ENCODE measurements around the gene ZDHHC1. TPM values are rescaled to one million over a fixed set of nuclear protein-coding genes. Genes with fewer than 3 reads are reported as not detected.

Gene ZDHHC1, protein sequence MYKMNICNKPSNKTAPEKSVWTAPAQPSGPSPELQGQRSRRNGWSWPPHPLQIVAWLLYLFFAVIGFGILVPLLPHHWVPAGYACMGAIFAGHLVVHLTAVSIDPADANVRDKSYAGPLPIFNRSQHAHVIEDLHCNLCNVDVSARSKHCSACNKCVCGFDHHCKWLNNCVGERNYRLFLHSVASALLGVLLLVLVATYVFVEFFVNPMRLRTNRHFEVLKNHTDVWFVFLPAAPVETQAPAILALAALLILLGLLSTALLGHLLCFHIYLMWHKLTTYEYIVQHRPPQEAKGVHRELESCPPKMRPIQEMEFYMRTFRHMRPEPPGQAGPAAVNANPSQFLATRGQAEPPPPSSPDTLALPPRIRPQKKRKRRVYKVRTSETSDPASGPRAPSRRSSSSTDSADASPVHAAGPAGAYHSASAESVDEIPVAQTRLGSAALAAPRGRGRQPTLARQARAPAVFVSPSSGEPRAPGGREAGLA
- total RNA-seq = 1 to 10 TPM; 7.9 to 8.7 TPM

GRCh38 chr16:67415872-67416793, at the start of gene ZDHHC1:
Gene ZDHHC1, minus strand, starts transcription at chr16:67416477. Its CDS starts 8,702 bp downstream, at chr16:67407775.
- intact Hi-C loops (cut with DNase I) = loop anchor here (10.0 kb wide), 1 partner anchor 131 kb away; no protein-coding TSS in a partner anchor
- TF ChIP-seq, protein P1, sequence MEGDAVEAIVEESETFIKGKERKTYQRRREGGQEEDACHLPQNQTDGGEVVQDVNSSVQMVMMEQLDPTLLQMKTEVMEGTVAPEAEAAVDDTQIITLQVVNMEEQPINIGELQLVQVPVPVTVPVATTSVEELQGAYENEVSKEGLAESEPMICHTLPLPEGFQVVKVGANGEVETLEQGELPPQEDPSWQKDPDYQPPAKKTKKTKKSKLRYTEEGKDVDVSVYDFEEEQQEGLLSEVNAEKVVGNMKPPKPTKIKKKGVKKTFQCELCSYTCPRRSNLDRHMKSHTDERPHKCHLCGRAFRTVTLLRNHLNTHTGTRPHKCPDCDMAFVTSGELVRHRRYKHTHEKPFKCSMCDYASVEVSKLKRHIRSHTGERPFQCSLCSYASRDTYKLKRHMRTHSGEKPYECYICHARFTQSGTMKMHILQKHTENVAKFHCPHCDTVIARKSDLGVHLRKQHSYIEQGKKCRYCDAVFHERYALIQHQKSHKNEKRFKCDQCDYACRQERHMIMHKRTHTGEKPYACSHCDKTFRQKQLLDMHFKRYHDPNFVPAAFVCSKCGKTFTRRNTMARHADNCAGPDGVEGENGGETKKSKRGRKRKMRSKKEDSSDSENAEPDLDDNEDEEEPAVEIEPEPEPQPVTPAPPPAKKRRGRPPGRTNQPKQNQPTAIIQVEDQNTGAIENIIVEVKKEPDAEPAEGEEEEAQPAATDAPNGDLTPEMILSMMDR (IDR thresholded peaks at IDR 0.05) = peak; percentile 61
- peak; percentile 73 for DNase-seq
- H3K27ac ChIP-seq = peak within 1 kb of the TSS; percentile 62
- H3K9ac ChIP-seq (ENCODE audit: low read depth in 2 of 2, low read length in 2 of 2) = peak within 1 kb of the TSS; percentile 84 to 98
- no peaks in the 10 kb centered on the region for H3K36me3 ChIP-seq
- H3K4me1 ChIP-seq = no peaks in the 10 kb centered on the region
- H3K9me3 ChIP-seq = no peaks in the 10 kb centered on the region
- peak within 1 kb of the TSS; percentile 77 for H3K4me3 ChIP-seq
- H3K27me3 ChIP-seq = no peaks in the 10 kb centered on the region

DNA sequence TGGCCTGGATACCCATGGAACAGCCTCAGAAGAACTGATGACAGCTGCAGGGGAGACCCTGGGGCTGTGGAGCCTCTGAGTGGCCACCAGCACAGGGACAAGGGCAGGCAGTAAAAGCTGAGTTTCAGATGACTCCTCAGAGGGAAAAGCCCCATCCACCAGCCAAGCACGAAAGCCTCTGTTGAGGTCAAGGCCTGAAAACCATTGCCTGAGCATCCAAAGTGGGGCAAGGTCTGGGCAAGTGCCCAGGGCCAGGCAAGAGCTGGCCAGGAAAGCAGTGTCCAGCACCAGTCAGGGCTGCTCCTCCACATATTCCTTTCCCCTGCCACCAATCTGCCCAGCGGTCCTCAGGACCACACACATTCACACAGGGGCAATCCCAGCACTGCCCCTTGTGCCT, 48.3 kb upstream of the ZDHHC1 start:
- H3K4me3 ChIP-seq = no peak overlapping the region
- H3K36me3 ChIP-seq = no peaks in the 10 kb centered on the region
- no peaks in the 10 kb centered on the region for H3K9me3 ChIP-seq
- peaks cover 31% of the 10 kb centered on the region for H3K4me1 ChIP-seq
- peak overlapping the region; percentile 92 for H3K27ac ChIP-seq
- peak overlapping the region in 1 of 2 donors; percentile 85 for H3K9ac ChIP-seq (ENCODE audit: low read depth in 2 of 2, low read length in 2 of 2)
- TF ChIP-seq, protein P1 (IDR thresholded peaks at IDR 0.05) = no peak
- no peak for DNase-seq
- intact Hi-C loops (cut with DNase I) = loop anchor here (2.0 kb wide), 1 partner anchor 36 kb away; no protein-coding TSS in a partner anchor
- H3K27me3 ChIP-seq = no peaks in the 10 kb centered on the region

DNA sequence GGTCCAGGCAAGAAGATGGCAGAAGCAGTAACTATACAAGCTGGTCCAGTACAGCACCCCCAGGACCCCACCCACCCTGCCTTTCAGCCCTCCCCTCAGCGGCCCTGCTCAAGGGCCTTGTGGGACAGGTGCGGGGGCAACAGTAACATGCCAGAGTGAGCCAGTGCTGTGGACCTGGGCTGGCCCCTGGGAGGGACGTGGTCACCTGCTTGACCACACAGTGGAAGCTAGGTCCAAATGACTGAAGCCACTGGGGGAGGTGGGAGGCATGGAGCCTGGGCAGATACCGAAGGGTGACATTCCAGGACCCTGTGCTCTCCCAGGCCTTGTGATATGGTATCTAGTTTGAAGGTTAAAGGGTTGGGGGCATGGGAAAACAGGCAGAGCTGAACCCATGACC, 47.4 kb upstream of the ZDHHC1 start:
- intact Hi-C loops (cut with DNase I) = loop anchor here (2.0 kb wide), 1 partner anchor 35 kb away; no protein-coding TSS in a partner anchor
- TF ChIP-seq, protein P1 (IDR thresholded peaks at IDR 0.05) = no peak
- H3K27ac ChIP-seq = peak overlapping the region; percentile 92
- no peaks in the 10 kb centered on the region for H3K36me3 ChIP-seq
- no peak overlapping the region for H3K4me3 ChIP-seq
- H3K27me3 ChIP-seq = no peaks in the 10 kb centered on the region
- H3K9me3 ChIP-seq = no peaks in the 10 kb centered on the region
- H3K4me1 ChIP-seq = peaks cover 38% of the 10 kb centered on the region
- DNase-seq = peak; percentile 20
- H3K9ac ChIP-seq (ENCODE audit: low read depth in 2 of 2, low read length in 2 of 2) = peak overlapping the region; percentile 52 to 85

GRCh38 chr16:67463059-67463458, 46.8 kb upstream of the ZDHHC1 start:
- Histone ChIP-seq H3K36me3 (no peaks in the 10 kb centered on the region), H3K9ac (ENCODE audit: low read depth in 2 of 2, low read length in 2 of 2) (peak overlapping the region; percentile 57 to 91), H3K4me1 (peaks cover 38% of the 10 kb centered on the region), H3K27me3 (no peaks in the 10 kb centered on the region), H3K4me3 (no peak overlapping the region), H3K9me3 (no peaks in the 10 kb centered on the region), H3K27ac (peak overlapping the region; percentile 92)
- peak; percentile 82 for DNase-seq
- intact Hi-C loops (cut with DNase I) = no loop called here
- TF ChIP-seq, protein P1 (IDR thresholded peaks at IDR 0.05) = no peak

DNA sequence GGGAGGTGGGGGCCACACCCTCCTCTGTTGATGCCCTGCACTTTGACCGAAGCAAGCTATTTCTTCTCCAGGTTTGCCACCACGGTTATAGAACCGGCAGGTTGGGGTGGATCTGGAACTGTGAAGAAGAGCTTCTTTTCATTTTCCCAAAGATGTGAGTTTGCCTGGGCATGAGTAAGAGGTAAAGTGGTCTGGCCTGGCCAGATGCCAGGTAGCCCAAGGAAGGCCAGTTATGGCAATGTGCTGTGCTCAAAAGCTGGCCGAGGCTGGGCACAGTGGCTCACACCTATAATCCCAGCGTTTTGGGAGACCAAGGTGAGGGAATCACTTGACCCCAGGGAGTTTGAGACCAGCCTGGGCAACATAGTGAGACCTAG, 46.0 kb upstream of the ZDHHC1 start:
- H3K9ac ChIP-seq (ENCODE audit: low read depth in 2 of 2, low read length in 2 of 2) = peak overlapping the region; percentile 57 to 91
- H3K4me1 ChIP-seq = peaks cover 43% of the 10 kb centered on the region
- peak overlapping the region; percentile 92 for H3K27ac ChIP-seq
- H3K9me3 ChIP-seq = no peaks in the 10 kb centered on the region
- DNase-seq = no peak
- TF ChIP-seq, protein P1 (IDR thresholded peaks at IDR 0.05) = no peak
- no peak overlapping the region for H3K4me3 ChIP-seq
- no peaks in the 10 kb centered on the region for H3K36me3 ChIP-seq
- H3K27me3 ChIP-seq = no peaks in the 10 kb centered on the region
- intact Hi-C loops (cut with DNase I) = no loop called here
